AG04449 (cell line): ENCODE data around the gene WDR33.

Experiments
- CTCF ChIA-PET: fragments of 350-600 bp; formaldehyde crosslinking; extraction: SDS; loops from one replicate; lab custom pipeline; 2021; ENCODE audit warnings: antibody characterized with exemption; lab: Yijun Ruan, JAX
- POLR2A ChIA-PET: fragments of 400-600, 350-600 bp; formaldehyde crosslinking; extraction: SDS; loops from one replicate; lab custom pipeline; 2020; ENCODE audit warnings: antibody characterized with exemption, inconsistent platforms; lab: Yijun Ruan, JAX
- DNase-seq: peaks from one replicate; pipeline ENCODE4 v3.0.0-alpha.2; 2010; ENCODE audit warnings: low read depth, low spot score
- H3K4me3 ChIP-seq: 2 replicates; pipeline ENCODE4 v1.5.1; 2011; ENCODE audit warnings: low read depth, mild to moderate bottlenecking, control low read depth, low read length
- TF ChIP-seq, protein P1 (sequence below): IDR thresholded peaks from one replicate; pipeline ENCODE4 v1.5.1; 2011; ENCODE audit warnings: mild to moderate bottlenecking, moderate library complexity, low read length, control low read depth, inconsistent platforms; ENCODE audit not compliant: insufficient read depth; ENCODE audit errors: missing control alignments

Gene WDR33

DNA sequence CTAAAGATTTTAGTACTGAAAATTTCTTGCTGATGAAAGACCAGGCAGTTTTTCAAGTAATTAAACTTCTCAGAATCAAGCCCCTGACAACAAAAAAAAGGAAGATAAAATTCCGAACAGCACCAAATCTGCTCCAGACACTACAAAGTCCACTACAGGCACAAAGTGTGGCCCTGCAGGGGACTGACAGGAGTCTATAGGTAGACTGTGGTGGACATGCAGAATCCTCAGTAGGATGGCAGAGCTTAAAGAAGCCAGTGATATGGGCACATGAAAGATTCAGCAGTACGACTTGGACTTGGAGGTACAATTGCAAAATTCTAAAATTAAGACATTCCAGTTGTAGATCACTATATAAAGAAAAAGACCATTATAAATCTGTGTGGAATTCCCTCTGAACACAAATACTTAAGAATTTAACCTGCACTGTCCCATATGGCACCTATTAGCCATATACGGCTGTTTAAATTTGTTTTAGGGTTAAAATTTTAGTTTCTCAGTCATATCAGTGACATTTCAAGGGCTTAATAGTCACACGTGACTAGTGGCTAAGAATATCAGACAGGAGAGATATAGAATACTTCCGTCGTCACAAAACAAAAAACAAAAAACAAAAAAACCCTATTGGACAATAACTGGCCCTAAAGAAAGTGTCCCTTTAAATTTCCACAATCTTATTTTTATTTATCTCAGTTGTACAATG lies 77.7 kb downstream of the WDR33 start:
- DNase-seq: no peak
- CTCF ChIA-PET: no interaction called here

DNA sequence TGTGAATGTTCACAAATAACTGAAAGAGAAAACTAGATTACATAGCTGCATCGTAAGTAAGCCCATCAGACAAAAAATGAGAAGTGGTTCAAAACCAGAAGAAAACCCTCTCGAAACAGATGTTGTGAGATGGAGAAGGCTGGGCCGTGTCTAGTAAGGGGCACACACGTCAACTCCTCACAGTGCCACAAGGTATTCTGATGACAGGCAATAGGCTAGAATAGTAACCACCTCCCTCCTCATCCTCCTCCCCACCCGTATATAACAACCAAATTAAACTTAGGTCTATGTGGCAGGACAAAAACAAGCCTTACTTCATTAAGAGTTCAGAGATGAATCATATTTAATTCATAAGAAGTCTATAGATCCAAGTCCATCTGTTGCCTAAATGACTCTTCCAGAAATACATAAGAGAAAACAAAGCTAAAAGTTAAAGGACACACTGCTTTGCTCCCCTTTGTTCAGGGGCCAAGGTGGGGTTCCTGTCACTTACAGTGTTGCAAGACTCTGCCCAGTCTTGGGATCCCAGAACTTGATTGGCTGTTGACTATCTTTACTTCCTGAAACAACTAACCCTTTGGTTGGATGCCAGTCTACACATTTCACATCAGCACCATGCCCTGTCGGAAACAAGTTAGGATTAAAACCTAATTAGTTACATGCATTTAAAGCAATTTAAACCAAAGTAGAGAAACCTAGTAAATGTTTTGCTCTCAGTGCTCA lies 84.7 kb downstream of the WDR33 start:
- H3K4me3 ChIP-seq: no peak overlapping the region
- TF ChIP-seq, protein P1, sequence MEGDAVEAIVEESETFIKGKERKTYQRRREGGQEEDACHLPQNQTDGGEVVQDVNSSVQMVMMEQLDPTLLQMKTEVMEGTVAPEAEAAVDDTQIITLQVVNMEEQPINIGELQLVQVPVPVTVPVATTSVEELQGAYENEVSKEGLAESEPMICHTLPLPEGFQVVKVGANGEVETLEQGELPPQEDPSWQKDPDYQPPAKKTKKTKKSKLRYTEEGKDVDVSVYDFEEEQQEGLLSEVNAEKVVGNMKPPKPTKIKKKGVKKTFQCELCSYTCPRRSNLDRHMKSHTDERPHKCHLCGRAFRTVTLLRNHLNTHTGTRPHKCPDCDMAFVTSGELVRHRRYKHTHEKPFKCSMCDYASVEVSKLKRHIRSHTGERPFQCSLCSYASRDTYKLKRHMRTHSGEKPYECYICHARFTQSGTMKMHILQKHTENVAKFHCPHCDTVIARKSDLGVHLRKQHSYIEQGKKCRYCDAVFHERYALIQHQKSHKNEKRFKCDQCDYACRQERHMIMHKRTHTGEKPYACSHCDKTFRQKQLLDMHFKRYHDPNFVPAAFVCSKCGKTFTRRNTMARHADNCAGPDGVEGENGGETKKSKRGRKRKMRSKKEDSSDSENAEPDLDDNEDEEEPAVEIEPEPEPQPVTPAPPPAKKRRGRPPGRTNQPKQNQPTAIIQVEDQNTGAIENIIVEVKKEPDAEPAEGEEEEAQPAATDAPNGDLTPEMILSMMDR: no peak
- ChIA-PET POLR2A (no interaction called here), CTCF (interaction anchor here (0.9 kb wide), 1 partner anchor 29 kb away, joined by 3 read pairs; no protein-coding TSS in a partner anchor)
- DNase-seq: no peak

More for the DNA sequence above, 77.7 kb downstream of the WDR33 start:
- POLR2A ChIA-PET: no interaction called here
- TF ChIP-seq, protein P1: no peak
- H3K4me3 ChIP-seq: no peak overlapping the region

DNA sequence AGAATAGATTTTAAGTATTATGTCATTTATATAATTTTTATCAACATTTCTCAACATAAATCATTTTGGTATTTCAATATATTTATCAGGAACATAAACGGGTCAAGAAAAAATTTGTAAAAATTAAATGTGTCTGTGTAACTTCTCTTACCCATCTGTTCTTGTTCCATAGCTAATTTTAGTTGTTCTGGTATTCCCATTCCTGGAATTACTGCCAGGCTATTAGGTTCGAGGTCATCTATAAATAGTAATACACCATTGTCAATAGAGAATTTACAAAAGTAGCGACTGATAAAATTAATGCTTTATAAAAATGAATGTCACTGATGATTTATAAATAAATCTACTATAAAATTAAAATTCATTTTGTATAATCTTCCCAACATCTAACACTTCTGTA lies 88.2 kb downstream of the WDR33 start:
- H3K4me3 ChIP-seq: no peak overlapping the region
- POLR2A ChIA-PET: no interaction called here
- DNase-seq: no peak
- CTCF ChIA-PET: interaction anchor here (1.6 kb wide), 1 partner anchor 9 kb away, joined by 3 read pairs; no protein-coding TSS in a partner anchor
- TF ChIP-seq, protein P1: no peak

DNA sequence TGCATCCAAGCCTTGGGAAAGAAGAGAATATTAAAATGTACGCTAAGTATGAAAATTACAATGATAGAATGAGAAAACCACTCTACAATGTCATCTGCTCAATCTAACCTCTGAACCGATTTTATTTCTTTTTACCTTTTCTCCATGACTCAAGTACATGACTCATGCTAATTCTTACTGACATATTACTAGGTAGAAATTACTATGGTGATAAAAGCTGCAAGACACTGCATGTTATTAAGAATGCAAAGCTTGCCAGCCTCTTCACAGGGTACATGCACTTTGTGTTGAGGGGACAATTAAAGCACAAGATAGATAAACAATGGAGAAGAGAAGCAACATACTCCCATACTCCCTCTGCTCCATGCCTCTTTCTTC lies 89.0 kb downstream of the WDR33 start:
- no peak for DNase-seq
- TF ChIP-seq, protein P1: no peak
- CTCF ChIA-PET: no interaction called here
- H3K4me3 ChIP-seq: no peak overlapping the region
- POLR2A ChIA-PET: no interaction called here

DNA sequence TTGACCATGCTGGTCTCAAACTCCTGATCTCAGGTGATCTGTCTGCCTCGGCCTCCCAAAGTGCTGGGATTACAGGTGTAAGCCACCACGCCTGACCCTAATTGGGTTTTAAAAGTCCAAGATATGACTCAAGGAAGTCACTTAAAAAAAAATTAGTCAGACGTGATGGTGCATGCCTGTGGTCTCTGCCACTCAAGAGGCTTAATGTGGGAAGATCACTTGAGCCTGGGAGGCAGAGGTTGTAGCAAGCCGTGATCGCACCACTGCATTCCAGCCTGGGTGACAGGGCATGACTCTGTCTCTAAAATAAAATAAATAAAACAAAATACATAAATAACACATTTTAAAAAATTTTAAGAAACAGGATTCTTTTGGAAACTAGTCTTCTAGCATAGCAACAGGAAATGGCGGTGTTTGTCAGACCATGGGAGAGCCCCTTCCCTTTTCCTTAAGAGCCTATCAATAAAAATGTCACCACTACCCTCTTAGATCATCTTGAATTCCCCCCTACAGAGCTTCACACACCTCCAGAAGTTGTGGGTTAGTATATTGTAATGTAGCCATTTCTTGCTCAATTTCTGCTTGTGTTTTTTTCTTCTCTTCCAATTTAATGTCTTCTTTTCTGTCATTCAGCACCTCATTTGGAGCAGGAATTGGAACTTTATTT lies 89.5 kb downstream of the WDR33 start:
- H3K4me3 ChIP-seq: no peak overlapping the region
- CTCF ChIA-PET: no interaction called here
- TF ChIP-seq, protein P1: no peak
- peak; percentile 40 for DNase-seq
- POLR2A ChIA-PET: no interaction called here
